Epidermal melanocyte (primary cell): Measurements from ENCODE around the gene RBMS3.
"Not testable (repeated sequence)": the region's sequence is repeated elsewhere in the genome, so short reads cannot be mapped to it uniquely, and the experiment has no call there.

Experiments
- DNase-seq: peaks from one replicate; pipeline ENCODE4 v3.0.0; 2011; ENCODE audit warnings: low spot score; ENCODE audit not compliant: insufficient read length

RBMS3 gene

GRCh38 chr3:29665688-29666087 lies 384.8 kb downstream of the RBMS3 start:
- DNase-seq, result no peak

GRCh38 chr3:29668233-29668632 lies 387.4 kb downstream of the RBMS3 start:
- no peak for DNase-seq

GRCh38 chr3:29668728-29669127 lies 387.9 kb downstream of the RBMS3 start:
- DNase-seq, result no peak

GRCh38 chr3:29670476-29670875 lies 389.6 kb downstream of the RBMS3 start:
- not testable (repeated sequence) for DNase-seq

- no peak for DNase-seq
Observed at GRCh38 chr3:29677421-29677820, 396.6 kb downstream of the RBMS3 start.

GRCh38 chr3:29679944-29680343 lies 399.1 kb downstream of the RBMS3 start:
- no peak for DNase-seq

- DNase-seq, result no peak
Observed at GRCh38 chr3:29683018-29683993, 402.4 kb downstream of the RBMS3 start.

GRCh38 chr3:29686889-29687592 lies 406.2 kb downstream of the RBMS3 start:
- DNase-seq, result no peak

- DNase-seq, result no peak
Observed at GRCh38 chr3:29690686-29691353, 409.9 kb downstream of the RBMS3 start.

GRCh38 chr3:29693863-29694262 lies 413.0 kb downstream of the RBMS3 start:
- DNase-seq, result peak; percentile 43

GRCh38 chr3:29694331-29694730 lies 413.5 kb downstream of the RBMS3 start:
- no peak for DNase-seq

GRCh38 chr3:29694783-29695182 lies 413.9 kb downstream of the RBMS3 start:
- peak; percentile 66 for DNase-seq

GRCh38 chr3:29695201-29695600 lies 414.3 kb downstream of the RBMS3 start:
- no peak for DNase-seq

- DNase-seq, result no peak
Observed at GRCh38 chr3:29695643-29696198, 414.9 kb downstream of the RBMS3 start.

GRCh38 chr3:29696311-29696710 lies 415.4 kb downstream of the RBMS3 start:
- DNase-seq, result no peak

GRCh38 chr3:29697989-29698388 lies 417.1 kb downstream of the RBMS3 start:
- DNase-seq, result no peak

GRCh38 chr3:29700256-29700655 lies 419.4 kb downstream of the RBMS3 start:
- no peak for DNase-seq

- no peak for DNase-seq
Observed at GRCh38 chr3:29701326-29701983, 420.6 kb downstream of the RBMS3 start.

GRCh38 chr3:29705906-29706844 lies 425.3 kb downstream of the RBMS3 start:
- no peak for DNase-seq

- DNase-seq, result no peak
Observed at GRCh38 chr3:29708884-29709283, 428.0 kb downstream of the RBMS3 start.
